Subcutaneous adipose tissue (tissue), 4 donors: ENCODE measurements around the gene MYOM1. TPM values are rescaled to one million over a fixed set of nuclear protein-coding genes. Genes with fewer than 3 reads are reported as not detected.

Experiments used
- CTCF ChIP-seq: fragments of 450-650 bp; IDR thresholded peaks from one replicate; pipeline ENCODE4 v1.5.1; 2016; ENCODE audit warnings: low read depth, mild to moderate bottlenecking, control low read depth, antibody characterized with exemption, moderate library complexity
- total RNA-seq, 4 donors: library from RNA; depleted of rRNA; stranded (reverse); fragments of >200 nt; gene quantifications; one replicate each; pipeline ENCODE4 v1.1.0, GENCODE V29; 2016

The MYOM1 gene
- total RNA-seq, 4 donors from 2014 or later, result 3.7 to 14.1 (median 6.6) TPM

GRCh38 chr18:3062798-3063680 is 156.7 kb downstream of the MYOM1 start:
- TF ChIP-seq CTCF, result no peak

- no peak for TF ChIP-seq CTCF
These were observed 158.0 kb downstream of the MYOM1 start for GRCh38 chr18:3061581-3062312.

- TF ChIP-seq CTCF, result no peak
These were observed 158.8 kb downstream of the MYOM1 start for GRCh38 chr18:3060667-3061580.

GRCh38 chr18:3059272-3059671 is 160.5 kb downstream of the MYOM1 start:
- TF ChIP-seq CTCF, result no peak

GRCh38 chr18:3058328-3059191 is 161.2 kb downstream of the MYOM1 start:
- TF ChIP-seq CTCF, result no peak

- no peak for TF ChIP-seq CTCF
These were observed 162.2 kb downstream of the MYOM1 start for GRCh38 chr18:3057526-3057925.
